ENCODE results near the gene SLC39A11.
"Not testable (repeated sequence)": the region's sequence is repeated elsewhere in the genome, so short reads cannot be mapped to it uniquely, and the experiment has no call there.

Gene SLC39A11

GRCh38 chr17:72943826-72944689, 148.4 kb downstream of the SLC39A11 start:
- DNase-seq, result no peak

- DNase-seq, result no peak
These were observed 149.9 kb downstream of the SLC39A11 start for GRCh38 chr17:72942579-72942978.

GRCh38 chr17:72940496-72940895, 152.0 kb downstream of the SLC39A11 start:
- DNase-seq, result no peak

- DNase-seq, result no peak
These were observed 154.0 kb downstream of the SLC39A11 start for GRCh38 chr17:72938482-72938881.

GRCh38 chr17:72937707-72938106, 154.8 kb downstream of the SLC39A11 start:
- no peak for DNase-seq

- not testable (repeated sequence) for DNase-seq
These were observed 155.2 kb downstream of the SLC39A11 start for GRCh38 chr17:72937254-72937653.

GRCh38 chr17:72935984-72936383, 156.5 kb downstream of the SLC39A11 start:
- DNase-seq, result no peak

- no peak for DNase-seq
These were observed 157.6 kb downstream of the SLC39A11 start for GRCh38 chr17:72934927-72935326.

GRCh38 chr17:72931635-72932034, 160.9 kb downstream of the SLC39A11 start:
- DNase-seq, result no peak

GRCh38 chr17:72931163-72931562, 161.3 kb downstream of the SLC39A11 start:
- no peak for DNase-seq

- no peak for DNase-seq
These were observed 162.5 kb downstream of the SLC39A11 start for GRCh38 chr17:72930031-72930430.

- no peak for DNase-seq
These were observed 163.9 kb downstream of the SLC39A11 start for GRCh38 chr17:72928454-72929136.

GRCh38 chr17:72927760-72928159, 164.7 kb downstream of the SLC39A11 start:
- no peak for DNase-seq

GRCh38 chr17:72927146-72927545, 165.3 kb downstream of the SLC39A11 start:
- DNase-seq, result no peak

- no peak for DNase-seq
These were observed 166.3 kb downstream of the SLC39A11 start for GRCh38 chr17:72926171-72926570.

GRCh38 chr17:72924196-72924595, 168.3 kb downstream of the SLC39A11 start:
- no peak for DNase-seq

GRCh38 chr17:72922219-72922618, 170.3 kb downstream of the SLC39A11 start:
- DNase-seq, result peak; percentile 21

- DNase-seq, result no peak
These were observed 171.0 kb downstream of the SLC39A11 start for GRCh38 chr17:72921347-72922054.

- DNase-seq, result no peak
These were observed 172.0 kb downstream of the SLC39A11 start for GRCh38 chr17:72920513-72920912.

- no peak for DNase-seq
These were observed 175.5 kb downstream of the SLC39A11 start for GRCh38 chr17:72916991-72917390.

GRCh38 chr17:72915625-72916081, 176.8 kb downstream of the SLC39A11 start:
- DNase-seq, result no peak

GRCh38 chr17:72913142-72913682, 179.3 kb downstream of the SLC39A11 start:
- no peak for DNase-seq

GRCh38 chr17:72906306-72906705, 186.2 kb downstream of the SLC39A11 start:
- no peak for DNase-seq
